KOPT-K1 (cell line): Measurements from ENCODE around the gene EMX1.

Experiments
- H3K27ac ChIP-seq: fragments of 200-600 bp; sonication (generic); 2 replicates; pipeline ENCODE4 v1.5.1; 2016; ENCODE audit warnings: antibody characterized with exemption, mild to moderate bottlenecking, low read depth, low read length; ENCODE audit not compliant: poor library complexity, severe bottlenecking
- H3K36me3 ChIP-seq: fragments of 200-600 bp; sonication (generic); 2 replicates; pipeline ENCODE4 v1.5.1; 2017; ENCODE audit warnings: antibody characterized with exemption, mild to moderate bottlenecking, low read length, moderate library complexity; ENCODE audit not compliant: insufficient read depth
- H3K9me3 ChIP-seq: fragments of 200-600 bp; sonication (generic); 2 replicates; pipeline ENCODE4 v1.5.1; 2017; ENCODE audit warnings: antibody characterized with exemption, low read length, mild to moderate bottlenecking; ENCODE audit not compliant: insufficient read depth, poor library complexity, severe bottlenecking

The EMX1 gene

DNA sequence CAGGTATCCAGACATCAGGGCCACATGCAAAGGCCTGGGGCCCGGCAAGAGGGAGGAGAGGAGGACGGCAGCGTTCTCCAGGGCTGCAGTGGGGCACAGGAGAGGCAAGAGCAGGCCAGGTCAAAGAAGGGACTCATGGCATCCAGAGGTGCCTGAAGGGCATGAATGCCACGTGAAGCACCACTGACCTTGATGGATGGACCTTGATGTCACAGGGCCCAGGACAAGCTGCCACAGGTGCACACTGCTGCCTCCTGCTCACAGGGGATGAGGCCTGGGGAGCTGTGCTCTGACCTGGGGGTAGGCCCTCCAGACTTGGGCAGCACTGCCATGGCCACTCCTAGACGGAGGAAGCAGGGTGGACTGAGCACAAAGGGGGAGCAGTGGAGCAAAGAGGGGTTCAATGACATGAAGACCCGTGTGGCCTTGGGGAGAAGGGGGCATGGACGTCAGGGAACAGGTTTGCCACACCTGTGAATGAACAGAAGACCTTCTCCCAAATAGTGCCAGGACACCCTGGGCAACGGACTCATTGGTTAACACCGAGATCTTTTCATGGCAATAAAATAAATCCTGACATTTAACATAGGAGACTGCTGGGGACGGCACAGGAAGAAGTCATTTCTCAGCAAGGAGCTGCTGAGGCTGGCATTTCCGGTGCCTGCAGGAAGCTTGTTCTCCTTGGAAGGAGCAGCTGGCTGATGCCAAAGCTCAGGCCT is 65.6 kb downstream of the EMX1 start:
- Histone ChIP-seq H3K27ac (no peak overlapping the region), H3K36me3 (no peaks in the 10 kb centered on the region), H3K9me3 (no peaks in the 10 kb centered on the region)

DNA sequence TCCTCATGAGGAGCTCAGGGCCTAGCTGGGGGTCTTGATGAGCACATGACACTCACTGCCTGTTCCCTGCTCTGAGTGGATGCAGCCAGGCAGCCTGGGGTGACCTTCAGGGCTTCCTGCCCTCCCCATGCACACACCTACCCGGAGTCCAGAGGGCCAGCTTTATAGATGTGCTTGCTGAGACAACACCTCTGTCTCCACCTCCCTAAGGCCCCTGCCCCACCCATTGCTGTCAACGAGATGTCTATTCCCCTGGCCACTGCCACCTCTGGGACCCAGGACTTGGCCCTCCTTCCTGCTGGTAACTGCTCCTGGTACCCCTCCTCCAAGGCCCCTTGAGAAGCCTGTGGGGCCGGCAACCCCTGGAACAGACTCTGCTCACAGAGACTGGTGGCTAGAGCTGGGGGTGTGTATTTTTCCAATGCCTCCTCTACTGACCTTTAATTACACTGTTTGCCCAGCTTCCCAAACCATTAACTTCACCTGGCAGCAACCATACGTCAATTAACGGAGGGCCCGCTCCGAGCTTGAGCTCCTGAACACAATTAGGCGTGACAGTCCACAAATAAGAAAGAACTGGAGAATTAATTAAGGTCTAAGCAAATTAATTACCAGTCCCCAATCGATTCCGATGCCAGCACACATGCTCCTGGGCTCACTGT is 66.3 kb downstream of the EMX1 start:
- Histone ChIP-seq H3K9me3 (no peaks in the 10 kb centered on the region), H3K27ac (no peak overlapping the region), H3K36me3 (no peaks in the 10 kb centered on the region)

DNA sequence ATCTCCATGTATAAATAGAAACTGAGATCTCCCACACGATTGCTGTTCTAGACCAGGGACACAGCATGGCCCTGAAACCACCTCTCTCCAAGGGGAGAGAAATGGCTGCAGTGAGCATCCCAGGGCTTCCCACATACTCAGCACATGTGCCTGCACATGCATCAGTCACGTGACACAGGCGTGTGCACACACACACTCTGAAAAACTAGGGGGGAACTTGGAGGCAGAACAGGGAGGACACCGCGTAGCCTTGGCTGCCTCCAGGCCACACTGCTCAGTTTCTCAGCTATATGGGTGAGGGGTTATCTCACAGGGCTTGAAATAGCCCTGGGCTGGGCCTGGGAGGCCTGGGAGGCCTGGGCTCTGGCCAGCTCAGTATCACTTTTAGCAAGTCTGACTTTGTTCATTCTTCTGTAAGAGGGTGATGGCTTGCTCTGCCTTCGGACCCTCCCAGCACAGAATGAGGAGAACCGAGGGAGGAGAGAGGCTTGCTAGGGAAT is 66.9 kb downstream of the EMX1 start:
- H3K27ac ChIP-seq: no peak overlapping the region
- no peaks in the 10 kb centered on the region for H3K9me3 ChIP-seq
- no peaks in the 10 kb centered on the region for H3K36me3 ChIP-seq
